GM21367 (cell line): Measurements from ENCODE around the gene FAM236B.
"Not testable (repeated sequence)": the region's sequence is repeated elsewhere in the genome, so short reads cannot be mapped to it uniquely, and the experiment has no call there.

ENCODE experiments used
- ATAC-seq: cut with Tn5 transposase; IDR thresholded peaks from one replicate; pipeline ENCODE4 v1.9.1; 2021; ENCODE audit not compliant: unreplicated experiment

The FAM236B gene

DNA sequence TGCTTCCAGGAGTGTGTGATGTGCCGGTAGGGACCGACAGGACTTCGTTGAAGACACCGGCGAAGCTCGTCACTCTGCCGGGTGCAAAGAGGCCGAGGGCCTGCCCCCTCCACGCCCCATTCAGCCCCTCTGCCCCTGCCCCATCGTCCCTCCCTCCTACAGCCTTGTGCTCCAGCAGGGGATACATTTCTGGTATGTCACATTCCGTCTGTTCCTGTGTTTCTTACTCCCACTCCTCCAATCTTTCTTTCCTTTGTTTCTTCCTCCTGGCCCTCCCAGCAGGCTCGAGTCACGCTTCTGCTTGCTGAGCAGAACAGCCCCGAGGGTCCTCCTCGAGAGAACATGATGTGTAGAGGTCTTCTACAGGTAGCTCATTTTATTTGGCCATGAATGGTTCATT lies at the start of gene FAM236B:
Gene FAM236B, minus strand, starts transcription at position 101 of the 400 bp plus-strand sequence. Its CDS starts 100 bp downstream, at position 1.
- ATAC-seq = not testable (repeated sequence)

DNA sequence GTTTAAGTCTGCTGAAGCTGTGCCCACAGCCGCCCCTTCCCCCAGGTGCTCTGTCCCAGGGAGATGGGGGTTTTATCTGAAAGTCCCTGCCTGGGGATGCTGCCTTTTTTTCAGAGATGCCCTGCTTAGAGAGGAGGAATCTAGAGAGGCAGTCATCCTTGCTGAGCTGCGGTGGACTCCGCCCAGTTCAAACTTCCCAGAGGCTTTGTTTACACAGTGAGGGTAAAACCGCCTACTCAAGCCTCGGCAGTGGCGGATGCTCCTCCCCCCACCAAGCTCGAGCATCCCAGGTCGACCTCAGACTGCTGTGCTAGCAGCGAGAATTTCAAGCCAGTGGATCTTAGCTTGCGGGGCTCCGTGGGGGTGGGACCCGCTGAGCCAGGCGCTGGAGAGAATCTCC lies 48.2 kb upstream of the FAM236B start:
- ATAC-seq = not testable (repeated sequence)

DNA sequence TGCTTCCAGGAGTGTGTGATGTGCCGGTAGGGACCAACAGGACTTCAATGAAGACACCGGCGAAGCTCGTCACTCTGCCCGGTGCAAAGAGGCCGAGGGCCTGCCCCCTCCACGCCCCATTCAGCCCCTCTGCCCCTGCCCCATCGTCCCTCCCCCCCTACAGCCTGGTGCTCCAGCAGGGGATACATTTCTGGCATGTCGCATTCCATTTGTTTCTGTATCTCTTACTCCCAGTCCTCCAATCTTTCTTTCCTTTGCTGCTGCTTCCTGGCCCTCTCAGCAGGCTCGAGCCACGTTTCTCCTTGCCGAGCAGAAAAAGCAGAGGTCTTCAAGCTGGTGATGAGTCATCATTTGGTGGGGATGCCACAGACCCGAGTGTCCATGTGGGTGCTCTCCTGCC lies 25.6 kb upstream of the FAM236B start, which contains the start of gene FAM236D:
Gene FAM236D, minus strand, starts transcription at position 101 of the 400 bp plus-strand sequence. Its CDS starts 100 bp downstream, at position 1.
- ATAC-seq = not testable (repeated sequence)

DNA sequence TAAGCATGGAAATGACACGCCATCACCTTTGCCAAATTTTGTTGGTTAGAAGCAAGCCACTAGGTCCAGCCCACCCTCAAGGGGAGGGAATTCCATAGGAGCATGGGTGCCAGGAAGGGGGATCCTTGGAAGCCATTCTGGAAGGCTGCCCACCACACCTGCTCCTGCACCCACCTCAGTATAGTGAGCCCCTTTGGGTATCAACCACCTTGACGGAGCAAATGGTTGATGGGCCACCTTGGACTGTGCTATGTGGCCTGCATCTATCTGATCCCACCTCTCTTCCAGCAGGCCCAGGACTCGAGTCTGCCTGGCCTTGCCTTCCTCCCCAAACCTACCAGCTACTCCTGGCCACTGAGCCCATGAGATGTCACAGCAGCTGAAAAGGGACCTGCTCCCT lies 7.9 kb upstream of the FAM236B start:
- ATAC-seq = not testable (repeated sequence)

DNA sequence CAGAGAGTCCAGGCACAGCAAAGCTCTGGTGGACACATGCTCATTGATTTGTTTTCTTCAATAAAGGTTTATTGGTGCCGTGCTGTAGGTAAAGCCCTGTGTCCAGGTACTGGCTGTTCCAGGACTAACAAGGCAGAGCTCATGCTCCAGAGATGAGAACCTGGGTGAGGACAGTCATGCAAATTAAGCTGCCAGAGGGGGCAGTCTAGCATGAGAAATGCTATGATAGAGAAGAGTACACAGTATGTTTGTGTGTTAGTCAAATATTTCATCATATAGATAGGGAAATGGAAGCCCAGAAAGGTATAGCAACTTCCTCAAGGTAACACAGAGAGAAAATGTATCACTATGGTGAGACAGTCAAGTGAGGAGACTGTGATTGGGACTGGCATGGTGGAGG lies 5.7 kb upstream of the FAM236B start:
- ATAC-seq = not testable (repeated sequence)

DNA sequence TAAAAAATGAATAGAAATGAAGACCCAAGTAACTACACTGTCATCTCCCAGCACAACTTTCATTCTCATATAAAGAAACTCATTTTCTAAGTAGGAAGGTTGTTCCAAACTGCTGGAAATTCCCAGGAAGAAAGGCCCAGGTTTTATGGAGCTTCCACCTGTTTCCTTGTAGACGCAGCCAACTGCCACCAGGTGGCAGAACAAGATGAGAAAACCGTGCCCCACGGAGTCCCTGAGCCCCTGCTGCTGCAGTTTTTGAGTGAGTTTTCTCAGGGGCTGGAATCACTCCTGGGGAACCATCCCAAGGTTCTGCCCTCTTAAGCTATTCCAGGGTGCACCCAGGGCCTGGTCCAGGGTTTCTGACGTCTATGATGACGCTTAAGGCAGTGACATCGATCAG lies 1.5 kb upstream of the FAM236B start:
- not testable (repeated sequence) for ATAC-seq

DNA sequence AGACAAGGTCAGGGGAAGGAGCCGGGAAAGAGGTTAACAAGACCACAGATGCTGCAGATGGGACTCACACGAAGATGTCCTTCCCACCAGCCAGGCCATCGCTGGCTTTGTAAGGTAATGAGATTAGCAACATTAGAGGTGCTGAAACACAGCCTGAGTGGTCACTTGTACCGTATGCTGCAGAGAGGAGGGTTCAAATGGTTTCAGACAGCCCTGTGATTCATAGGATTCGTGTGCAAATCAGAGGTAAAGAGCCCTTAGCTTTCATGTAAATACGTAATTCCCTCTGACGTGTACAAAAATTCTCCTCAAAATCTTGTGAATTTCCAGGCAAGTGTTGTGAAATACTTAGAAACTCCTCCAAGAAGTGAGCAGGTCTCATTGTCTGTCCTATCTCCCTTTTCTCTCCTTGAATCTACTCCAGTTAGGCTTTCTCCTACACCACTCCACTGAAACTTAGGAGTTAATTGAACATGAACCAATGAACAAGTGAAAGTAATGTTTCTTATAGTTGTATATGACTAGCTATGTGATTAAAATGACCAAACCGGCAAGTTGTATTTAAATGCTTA lies 991 bp upstream of the FAM236B start:
- not testable (repeated sequence) for ATAC-seq

DNA sequence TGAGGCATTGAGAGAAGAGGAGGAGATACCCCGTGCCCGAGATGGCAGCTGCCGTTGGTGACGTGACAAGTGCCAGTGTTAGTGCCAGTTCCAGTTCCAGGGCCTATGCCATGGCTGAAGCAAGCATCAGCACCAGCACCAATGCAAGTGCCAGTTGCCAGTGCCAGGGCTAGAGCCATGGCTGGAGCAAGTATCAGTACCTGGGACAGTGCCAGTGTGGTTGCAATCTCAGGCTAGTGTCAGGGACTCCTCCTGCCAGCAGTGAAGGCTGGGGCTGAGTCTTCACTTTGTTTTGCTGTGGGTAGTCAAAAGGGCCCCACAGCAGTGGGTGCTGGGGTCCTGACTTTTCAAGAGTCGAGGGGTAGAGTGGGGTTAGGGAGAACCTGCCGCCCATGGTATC lies 4.3 kb downstream of the FAM236B start:
- not testable (repeated sequence) for ATAC-seq

DNA sequence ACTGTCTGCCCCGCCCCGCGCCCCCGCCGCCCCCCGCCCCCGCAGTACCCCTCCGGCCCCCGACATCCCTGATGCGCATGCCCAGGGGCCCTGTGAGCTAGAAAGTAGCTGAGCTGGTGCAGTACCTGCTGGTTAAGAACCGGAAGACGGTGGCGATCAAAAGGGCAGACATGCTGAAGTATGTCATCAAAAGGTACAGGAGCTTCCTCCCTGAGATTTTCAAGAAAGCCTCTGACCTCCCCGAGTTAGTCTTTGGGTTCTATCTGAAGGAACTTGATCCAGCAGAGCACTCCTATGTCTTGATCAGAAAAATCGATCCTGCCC lies 5.0 kb downstream of the FAM236B start:
- peak; percentile 66 for ATAC-seq

DNA sequence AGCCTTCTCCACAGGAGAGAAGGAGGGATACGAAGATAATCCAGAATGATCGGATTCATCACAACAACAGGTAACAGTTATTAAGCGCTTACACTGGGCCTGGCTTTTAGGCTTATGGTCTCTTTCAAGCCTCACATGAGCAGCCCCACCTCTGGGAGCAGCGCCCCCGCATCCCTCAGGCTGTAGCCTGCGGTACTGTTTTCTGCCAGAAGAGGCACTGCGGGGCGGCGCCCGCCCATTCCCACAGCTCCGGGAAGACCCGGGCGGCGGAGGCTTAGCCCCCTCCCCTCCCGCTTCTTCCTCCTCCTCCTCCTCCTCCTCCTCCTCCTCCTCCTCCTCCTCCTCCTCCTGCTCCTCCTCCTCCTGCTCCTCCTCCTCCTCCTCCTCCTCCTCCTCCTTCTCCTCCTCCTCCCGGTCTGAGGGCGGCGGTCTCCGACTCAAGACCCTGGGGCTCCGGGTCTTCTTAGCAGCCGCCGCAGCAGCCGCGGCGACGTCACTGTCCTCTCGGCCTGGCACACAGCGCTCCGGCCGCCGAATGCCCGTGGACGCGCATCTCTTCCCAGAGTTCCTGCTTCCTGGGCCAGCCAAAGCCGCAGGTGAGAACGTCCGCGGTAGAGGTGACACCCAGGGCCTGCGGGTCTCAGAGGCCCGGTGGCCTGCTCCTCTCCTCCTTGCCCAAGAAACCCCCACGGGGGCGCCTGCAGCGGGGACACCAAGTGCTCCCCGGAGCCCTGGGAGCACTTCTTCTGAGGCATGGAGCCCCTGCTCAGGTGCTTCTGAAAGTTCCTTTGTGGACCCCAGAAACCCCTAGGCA lies 5.6 kb downstream of the FAM236B start, which contains the start of gene DMRTC1B:
Gene DMRTC1B, plus strand, starts transcription at position 238 of the 814 bp plus-strand sequence. CDS start 68,246 bp downstream, outside the sequence.
- peak; percentile 79 for ATAC-seq

DNA sequence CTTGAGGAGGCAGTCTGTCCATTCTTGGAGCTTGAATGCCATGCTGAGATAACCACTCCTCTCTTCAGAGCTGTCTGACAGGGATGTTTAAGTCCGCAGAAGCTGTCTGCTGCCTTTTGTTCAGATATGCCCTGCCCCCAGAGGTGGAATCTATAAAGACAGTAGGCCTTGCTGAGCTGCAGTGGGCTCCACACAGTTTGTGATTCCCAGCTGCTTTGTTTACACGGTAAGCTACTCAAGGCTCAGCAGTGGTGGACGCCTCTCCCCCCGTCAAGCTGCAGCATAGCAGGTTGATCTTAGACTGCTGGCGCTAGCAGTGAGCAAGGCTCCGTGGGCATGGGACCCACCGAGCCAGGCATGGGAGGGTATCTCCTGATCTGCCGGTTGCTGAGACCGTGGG lies 22.0 kb downstream of the FAM236B start:
- not testable (repeated sequence) for ATAC-seq

DNA sequence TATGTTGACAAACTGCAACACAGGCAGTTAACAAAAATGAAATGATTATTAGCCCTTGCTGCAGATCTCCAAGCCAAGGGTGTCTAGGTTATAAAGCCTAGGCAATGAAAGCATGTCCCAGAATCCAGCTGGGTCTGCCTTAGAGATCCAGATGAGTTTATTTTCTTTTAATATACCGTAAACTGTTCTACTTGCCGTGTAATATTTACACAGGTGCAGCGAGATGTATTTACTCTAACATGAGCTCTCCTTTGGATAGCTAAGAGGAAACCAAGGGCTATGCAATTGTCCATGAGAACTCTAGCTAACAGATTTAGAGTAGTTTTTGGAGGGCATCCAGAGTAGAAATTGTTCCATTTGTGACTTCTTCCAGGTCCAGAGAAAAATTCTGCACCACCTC lies 33.9 kb downstream of the FAM236B start:
- not testable (repeated sequence) for ATAC-seq

DNA sequence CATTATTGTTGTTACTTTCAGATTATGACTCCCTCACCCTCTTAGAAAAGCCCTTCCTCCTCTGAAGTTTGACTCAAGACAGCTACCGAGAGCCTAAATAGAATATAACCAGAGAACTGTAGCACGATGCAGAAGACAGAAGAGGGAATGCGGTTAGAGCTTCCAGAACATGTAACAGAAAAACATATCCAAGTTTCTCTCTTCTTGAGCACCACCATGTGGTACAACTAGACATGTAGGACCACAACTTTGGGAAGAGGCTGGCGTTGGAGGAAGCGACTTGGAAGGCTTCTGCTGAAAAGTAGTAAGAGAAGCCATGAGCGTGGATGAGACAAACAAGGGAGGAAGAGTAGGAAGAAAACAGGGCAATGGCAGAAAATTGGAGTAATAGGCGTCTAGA lies 36.9 kb downstream of the FAM236B start:
- not testable (repeated sequence) for ATAC-seq

DNA sequence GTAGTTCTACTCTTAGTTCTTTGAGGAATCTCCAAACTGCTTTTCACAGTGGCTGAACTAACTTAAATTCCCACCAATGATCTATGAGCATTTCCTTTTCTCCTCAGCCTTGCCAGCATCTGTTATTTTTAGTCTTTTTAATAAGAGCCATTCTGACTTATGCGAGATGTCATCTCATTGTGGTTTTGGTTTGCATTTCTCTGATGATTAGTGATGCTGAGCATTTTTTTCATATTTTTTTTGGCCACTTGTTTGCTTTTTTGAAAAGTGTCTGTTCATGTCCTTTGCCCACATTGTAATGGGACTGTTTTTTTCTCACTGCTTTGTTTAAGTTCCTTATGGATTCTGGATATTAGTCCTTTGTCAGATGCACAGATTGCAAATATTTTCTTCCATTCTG lies 46.9 kb downstream of the FAM236B start:
- ATAC-seq = no peak

DNA sequence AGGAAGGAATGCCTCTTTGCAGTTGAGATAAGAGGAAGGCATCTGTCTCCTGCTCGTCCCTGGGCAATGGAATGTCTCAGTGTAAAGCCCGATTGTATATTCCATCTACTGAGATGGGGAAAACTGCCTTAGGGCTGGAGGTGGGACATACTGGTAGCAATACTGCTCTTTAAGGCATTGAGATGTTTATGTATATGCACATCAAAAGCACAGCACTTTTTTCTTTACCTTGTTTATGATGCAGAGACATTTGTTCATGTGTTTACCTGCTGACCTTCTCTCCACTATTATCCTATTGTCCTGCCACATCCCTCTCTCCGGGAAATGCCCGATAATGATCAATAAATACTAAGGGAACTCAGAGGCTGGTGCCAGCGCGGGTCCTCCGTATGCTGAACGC lies 48.8 kb downstream of the FAM236B start:
- ATAC-seq = not testable (repeated sequence)
